GM12874 (cell line): ENCODE results near the gene TTLL8.

ENCODE experiments used
- TF ChIP-seq, protein P1 (sequence below): IDR thresholded peaks from 2 replicates; pipeline ENCODE4 v1.5.1; 2011; ENCODE audit warnings: low read depth, mild to moderate bottlenecking, control low read depth, low read length, moderate library complexity; ENCODE audit not compliant: insufficient read depth

Gene TTLL8

DNA sequence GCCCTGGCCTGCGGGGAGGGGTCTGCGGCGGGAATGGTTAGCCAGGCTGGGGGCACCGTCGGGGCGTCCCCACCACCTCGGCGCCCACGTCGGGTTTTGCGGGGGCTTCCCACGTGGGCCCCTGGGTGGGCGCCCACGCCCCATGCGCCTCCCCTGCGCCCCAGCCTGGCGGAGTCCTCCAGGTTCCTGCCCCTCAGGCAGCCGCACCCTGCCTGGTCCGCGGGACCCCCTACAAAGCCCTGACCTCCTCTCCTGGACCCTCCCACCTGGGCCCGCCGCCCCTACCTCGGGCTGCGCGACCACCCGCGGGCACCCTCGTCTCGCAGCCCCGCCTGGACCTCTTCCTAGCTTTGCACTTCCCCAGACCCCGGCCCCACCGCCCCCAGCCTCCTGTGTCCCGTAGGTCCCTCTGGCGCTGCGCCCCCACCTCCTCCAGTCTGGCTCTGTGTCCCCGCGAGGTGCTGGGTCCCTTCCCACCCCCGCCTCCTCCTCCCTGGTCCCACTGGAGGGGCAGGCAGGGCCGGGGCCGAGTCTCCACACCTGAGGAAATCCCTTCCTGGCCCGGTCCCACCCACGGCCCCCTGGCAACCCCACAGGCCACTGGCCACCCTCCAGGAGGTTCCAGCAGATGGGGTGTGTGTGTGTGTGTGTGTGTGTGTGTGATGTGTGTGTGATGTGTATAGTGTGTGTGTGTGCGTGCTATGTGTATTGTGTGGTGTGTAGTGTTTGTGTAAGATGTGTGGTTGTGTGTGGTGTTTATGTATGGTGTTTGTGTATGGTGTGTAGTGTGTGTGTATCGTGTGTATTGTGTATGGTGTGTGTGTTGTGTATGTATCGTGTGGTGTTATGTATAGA is 85.7 kb downstream of the TTLL8 start:
- TF ChIP-seq, protein P1, sequence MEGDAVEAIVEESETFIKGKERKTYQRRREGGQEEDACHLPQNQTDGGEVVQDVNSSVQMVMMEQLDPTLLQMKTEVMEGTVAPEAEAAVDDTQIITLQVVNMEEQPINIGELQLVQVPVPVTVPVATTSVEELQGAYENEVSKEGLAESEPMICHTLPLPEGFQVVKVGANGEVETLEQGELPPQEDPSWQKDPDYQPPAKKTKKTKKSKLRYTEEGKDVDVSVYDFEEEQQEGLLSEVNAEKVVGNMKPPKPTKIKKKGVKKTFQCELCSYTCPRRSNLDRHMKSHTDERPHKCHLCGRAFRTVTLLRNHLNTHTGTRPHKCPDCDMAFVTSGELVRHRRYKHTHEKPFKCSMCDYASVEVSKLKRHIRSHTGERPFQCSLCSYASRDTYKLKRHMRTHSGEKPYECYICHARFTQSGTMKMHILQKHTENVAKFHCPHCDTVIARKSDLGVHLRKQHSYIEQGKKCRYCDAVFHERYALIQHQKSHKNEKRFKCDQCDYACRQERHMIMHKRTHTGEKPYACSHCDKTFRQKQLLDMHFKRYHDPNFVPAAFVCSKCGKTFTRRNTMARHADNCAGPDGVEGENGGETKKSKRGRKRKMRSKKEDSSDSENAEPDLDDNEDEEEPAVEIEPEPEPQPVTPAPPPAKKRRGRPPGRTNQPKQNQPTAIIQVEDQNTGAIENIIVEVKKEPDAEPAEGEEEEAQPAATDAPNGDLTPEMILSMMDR, result no peak

DNA sequence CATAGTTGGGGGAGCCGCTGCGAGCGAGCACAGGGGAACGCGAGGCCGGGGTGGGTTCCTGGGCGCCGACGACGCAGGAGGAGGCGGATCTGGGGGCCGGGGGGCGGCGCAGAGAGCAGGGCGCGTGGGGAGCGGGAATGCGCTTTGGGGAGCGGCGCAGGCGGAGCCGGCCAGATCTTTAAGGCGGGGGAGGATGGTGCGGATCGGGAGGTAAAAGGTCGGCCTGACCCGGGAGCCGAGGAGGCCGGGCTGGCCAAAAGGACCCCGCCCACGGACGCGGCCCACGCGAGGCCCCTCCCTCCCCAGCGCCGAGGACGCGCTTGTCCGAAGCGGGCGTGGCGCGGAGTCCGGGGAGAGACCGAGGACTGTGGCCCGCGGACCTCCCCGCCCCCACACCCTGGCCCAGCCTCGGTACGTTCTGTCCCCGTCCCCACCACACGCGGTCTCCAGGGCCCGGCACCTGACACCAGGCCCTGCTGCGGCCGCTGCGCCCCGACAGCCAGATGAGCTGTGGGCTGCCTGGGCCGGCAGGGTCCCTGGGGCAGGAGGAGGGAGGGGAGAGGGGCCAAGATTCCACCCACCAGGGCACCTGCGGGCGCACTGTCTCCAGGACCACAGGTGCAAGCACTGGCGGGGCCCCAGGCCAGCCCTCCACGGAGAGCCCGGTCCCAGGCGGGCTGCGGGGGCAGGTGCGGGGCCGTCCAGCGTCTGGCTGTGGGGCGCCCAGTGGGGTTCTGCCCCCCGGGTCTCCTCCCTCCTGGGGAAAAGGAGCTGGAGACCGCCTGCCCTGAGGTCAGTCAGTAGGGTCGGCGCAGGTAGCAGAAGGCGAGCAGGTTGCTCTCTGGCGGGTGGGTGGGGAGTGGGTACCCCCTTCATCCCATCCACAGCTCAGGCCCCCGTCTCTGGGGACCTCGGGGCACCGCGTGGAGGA is 86.6 kb downstream of the TTLL8 start:
- TF ChIP-seq, protein P1, result no peak

GRCh38 chr22:49970528-49971231 is 87.4 kb downstream of the TTLL8 start:
- TF ChIP-seq, protein P1, result no peak

DNA sequence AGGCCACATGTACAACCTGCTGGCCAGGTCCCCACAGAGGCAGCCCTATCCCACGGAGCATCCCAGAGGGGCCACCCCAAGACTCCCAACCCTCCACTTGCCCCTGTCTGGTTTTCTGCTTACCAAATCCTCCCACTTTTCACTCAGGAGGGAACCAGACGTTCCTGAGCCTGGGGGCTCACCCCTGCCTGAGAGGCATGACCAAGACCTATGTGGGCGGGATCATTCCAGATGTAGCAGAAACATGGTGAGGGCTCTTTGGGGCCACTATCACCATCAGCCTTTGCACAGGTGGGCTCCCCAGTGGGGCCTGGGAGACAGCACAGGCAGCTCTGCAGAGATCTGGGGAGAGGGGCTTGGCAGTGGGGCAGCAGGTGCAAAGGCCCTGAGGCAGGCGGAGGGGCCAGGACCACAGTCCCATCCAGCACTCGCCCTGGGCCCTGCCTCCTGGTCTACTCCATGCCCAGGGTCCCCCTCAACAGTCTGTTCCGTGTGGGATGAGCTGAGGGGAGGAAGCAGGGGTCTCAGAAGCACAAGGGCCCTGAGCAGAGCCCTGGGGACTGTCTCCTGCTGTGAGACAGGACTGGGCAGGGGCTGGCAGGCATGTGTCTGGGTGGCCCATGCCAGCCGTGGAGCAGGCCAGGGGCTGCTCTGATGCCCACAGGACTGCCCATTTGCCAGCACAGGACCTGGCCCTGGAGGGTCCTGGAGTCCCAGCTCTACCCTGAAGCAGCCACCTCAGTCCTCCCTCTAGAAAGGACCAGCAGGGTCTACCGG is 88.2 kb downstream of the TTLL8 start:
- TF ChIP-seq, protein P1, result no peak

DNA sequence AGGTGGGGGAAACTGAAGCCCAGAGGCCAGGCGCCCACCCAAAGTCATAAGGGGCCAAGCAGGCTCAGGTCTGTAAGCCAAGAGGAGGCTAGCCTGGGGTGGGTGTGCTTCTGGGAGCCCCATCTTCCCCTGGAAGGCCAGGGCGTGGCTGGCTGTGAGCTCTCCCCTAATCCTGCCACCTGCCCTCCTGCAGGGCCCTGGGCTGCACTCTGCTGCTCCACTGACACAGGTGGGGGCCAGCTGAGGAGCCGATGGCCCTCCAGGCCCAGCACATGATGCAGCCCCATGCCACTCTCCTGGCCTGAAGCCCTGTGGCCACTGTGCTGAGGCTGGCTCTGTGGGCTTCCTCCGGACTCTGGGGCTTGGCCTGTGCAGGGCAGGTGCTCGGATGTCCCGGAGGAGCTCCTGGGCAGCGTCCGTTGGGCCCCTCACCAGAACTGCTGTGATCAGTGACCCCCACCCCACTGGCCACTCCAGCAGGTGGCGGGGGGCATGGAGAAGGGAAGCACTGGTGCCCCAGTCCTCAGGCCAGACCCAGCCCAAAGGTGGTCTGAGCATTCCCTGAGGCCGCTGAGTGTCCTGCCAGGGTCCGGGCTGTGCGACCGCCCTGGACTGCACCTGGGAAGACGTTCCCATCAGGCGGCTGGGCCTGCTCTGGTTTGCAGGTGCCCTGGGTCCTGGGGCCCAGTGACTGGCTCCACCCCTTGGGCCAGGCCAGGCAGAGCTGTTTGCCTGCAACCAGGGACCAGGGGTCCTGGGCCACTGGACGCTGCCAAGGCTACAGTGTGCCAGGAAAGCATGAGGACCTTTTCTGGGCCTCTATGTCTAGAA is 89.1 kb downstream of the TTLL8 start:
- TF ChIP-seq, protein P1, result no peak
